HAP-1 (cell line): ENCODE measurements around the gene SCPEP1.
A peak's percentile ranks its signal among the peaks of the same experiment; 100 is the strongest.
"Not testable (repeated sequence)": the region's sequence is repeated elsewhere in the genome, so short reads cannot be mapped to it uniquely, and the experiment has no call there.

Source experiments
- DNase-seq, 2 experiments: peaks; one replicate each; pipeline ENCODE4 v3.0.0-alpha.2; 2016 to 2020; ENCODE audit warnings: low spot score in 2 of 2
- H3K27me3 ChIP-seq: fragments of 250-450 bp; sonication (Bioruptor Pico); 2 replicates; pipeline ENCODE4 v1.5.1; 2020; ENCODE audit warnings: low read depth, mild to moderate bottlenecking, moderate library complexity
- H3K36me3 ChIP-seq: fragments of 250-450 bp; sonication (Bioruptor Pico); replicated peaks from 2 replicates; pipeline ENCODE4 v1.5.1; 2020; ENCODE audit warnings: mild to moderate bottlenecking
- H3K4me1 ChIP-seq: fragments of 250-450 bp; sonication (Bioruptor Pico); 2 replicates; pipeline ENCODE4 v1.5.1; 2020; ENCODE audit warnings: mild to moderate bottlenecking
- H3K4me3 ChIP-seq: fragments of 250-450 bp; sonication (Bioruptor Pico); 2 replicates; pipeline ENCODE4 v1.5.1; 2020; ENCODE audit warnings: mild to moderate bottlenecking, moderate library complexity
- H3K9me3 ChIP-seq: fragments of 250-450 bp; sonication (Bioruptor Pico); 2 replicates; pipeline ENCODE4 v1.5.1; 2020; ENCODE audit warnings: mild to moderate bottlenecking, moderate library complexity
- in situ Hi-C: fragments of 300-500 bp; cut with MboI; formaldehyde crosslinking; loops from 3 replicates; pipeline ENCODE4 v1.14.3; 2020; ENCODE audit warnings: low sequenced_read_pairs, inconsistent platforms, mixed read lengths

SCPEP1 gene, protein sequence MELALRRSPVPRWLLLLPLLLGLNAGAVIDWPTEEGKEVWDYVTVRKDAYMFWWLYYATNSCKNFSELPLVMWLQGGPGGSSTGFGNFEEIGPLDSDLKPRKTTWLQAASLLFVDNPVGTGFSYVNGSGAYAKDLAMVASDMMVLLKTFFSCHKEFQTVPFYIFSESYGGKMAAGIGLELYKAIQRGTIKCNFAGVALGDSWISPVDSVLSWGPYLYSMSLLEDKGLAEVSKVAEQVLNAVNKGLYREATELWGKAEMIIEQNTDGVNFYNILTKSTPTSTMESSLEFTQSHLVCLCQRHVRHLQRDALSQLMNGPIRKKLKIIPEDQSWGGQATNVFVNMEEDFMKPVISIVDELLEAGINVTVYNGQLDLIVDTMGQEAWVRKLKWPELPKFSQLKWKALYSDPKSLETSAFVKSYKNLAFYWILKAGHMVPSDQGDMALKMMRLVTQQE

GRCh38 chr17:56977673-56978395 lies at the start of gene SCPEP1:
SCPEP1 (plus strand) TSS chr17:56978131; CDS start chr17:56978160, 29 bp downstream.
- Histone ChIP-seq H3K4me3 (peak within 1 kb of the TSS; percentile 41), H3K9me3 (no peaks in the 10 kb centered on the region), H3K4me1 (no peaks in the 10 kb centered on the region), H3K27me3 (no peaks in the 10 kb centered on the region), H3K36me3 (no peaks in the 10 kb centered on the region)
- peak; percentile 80 to 87 for DNase-seq
- in situ Hi-C loops, result no loop called here

- Histone ChIP-seq H3K4me1 (peaks cover 17% of the 10 kb centered on the region), H3K27me3 (no peaks in the 10 kb centered on the region), H3K4me3 (no peak overlapping the region), H3K36me3 (no peaks in the 10 kb centered on the region), H3K9me3 (peaks cover 21% of the 10 kb centered on the region)
- DNase-seq, result no peak
- in situ Hi-C loops, result loop anchor here (25.0 kb wide), 1 partner anchor 341 kb away; the partner anchor contains the start of gene NOG
These were observed 49.3 kb upstream of the SCPEP1 start for GRCh38 chr17:56928586-56928985.

DNA sequence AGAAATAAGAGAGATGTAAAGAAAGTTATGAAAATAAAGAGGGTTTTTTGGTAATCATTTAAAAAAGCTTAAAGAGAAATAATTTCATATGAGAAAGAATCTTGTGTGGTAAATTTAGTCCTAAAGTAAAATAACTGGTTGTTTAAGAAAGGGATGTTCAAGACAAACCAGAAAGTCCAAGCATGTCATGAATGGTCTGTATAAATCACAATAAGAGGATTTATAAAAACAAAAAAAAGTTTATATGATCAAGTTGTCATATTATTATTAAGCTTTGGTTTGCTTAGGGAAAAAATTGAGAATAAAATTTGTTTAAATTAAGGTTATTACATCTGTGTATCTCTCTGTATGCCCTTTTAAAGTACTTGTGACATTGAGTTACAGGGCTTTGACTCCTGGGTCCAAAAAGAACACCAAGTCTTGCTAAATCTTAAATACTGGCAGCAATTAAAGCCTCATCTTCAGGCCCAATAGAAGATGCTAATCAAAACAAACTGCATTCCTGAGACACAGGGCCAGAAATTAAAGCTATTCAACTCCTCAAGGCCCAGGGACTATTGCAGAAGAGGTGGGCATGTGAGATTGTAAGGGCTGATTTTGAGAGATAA lies 48.5 kb upstream of the SCPEP1 start:
- Histone ChIP-seq H3K9me3 (peaks cover 21% of the 10 kb centered on the region), H3K36me3 (peaks cover 6% of the 10 kb centered on the region), H3K4me3 (no peak overlapping the region), H3K27me3 (no peaks in the 10 kb centered on the region), H3K4me1 (peaks cover 17% of the 10 kb centered on the region)
- in situ Hi-C loops, result loop anchor here (25.0 kb wide), 1 partner anchor 342 kb away; the partner anchor contains the start of gene NOG
- no peak for DNase-seq

DNA sequence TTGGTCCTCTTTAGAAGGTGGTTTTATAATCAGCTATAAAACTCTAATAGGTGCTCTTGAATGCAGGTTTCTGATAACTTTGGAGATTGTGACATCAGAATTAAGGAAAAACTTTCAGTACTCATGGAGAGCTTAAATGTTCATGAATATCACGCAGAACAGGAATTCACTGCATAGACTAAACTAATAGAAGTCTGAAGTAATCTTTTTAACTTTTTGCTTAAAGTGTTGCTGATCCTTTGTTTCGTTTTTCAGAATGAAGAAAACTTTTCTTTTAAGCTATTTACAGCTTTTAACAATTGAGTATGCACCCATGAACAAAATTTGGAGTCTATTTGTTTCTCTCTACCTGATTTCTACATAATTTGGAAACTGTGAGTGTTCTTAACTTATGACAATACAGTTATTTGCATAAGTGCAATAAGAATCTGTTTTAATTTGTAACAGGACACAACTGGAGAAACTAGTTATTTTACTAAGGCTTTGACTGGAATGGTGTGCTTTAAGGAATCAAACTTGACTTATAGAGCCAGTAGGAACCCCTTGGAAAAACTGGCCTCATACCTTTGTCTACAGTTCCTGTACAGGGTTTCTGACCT lies 47.1 kb upstream of the SCPEP1 start:
- in situ Hi-C loops, result loop anchor here (25.0 kb wide), 1 partner anchor 344 kb away; the partner anchor contains the start of gene NOG

GRCh38 chr17:56933151-56933745 lies 44.7 kb upstream of the SCPEP1 start:
- no peaks in the 10 kb centered on the region; the same call in 1 of the 2 replicates for H3K4me1 ChIP-seq
- in situ Hi-C loops, result loop anchor here (25.0 kb wide), 1 partner anchor 346 kb away; the partner anchor contains the start of gene NOG
- no peaks in the 10 kb centered on the region for H3K27me3 ChIP-seq
- H3K4me3 ChIP-seq, result no peak overlapping the region
- H3K9me3 ChIP-seq, result peaks cover 14% of the 10 kb centered on the region
- H3K36me3 ChIP-seq, result peaks cover 23% of the 10 kb centered on the region
- no peak for DNase-seq

More for the DNA sequence above, 47.1 kb upstream of the SCPEP1 start:
- H3K27me3 ChIP-seq, result no peaks in the 10 kb centered on the region
- H3K36me3 ChIP-seq, result peaks cover 7% of the 10 kb centered on the region
- no peak for DNase-seq
- H3K9me3 ChIP-seq, result peaks cover 21% of the 10 kb centered on the region
- H3K4me3 ChIP-seq, result no peak overlapping the region
- H3K4me1 ChIP-seq, result peaks cover 17% of the 10 kb centered on the region

GRCh38 chr17:56933868-56934267 lies 44.1 kb upstream of the SCPEP1 start:
- peaks cover 10% of the 10 kb centered on the region for H3K9me3 ChIP-seq
- in situ Hi-C loops, result loop anchor here (25.0 kb wide), 1 partner anchor 347 kb away; the partner anchor contains the start of gene NOG
- H3K4me1 ChIP-seq, result no peaks in the 10 kb centered on the region; the same call in 1 of the 2 replicates
- H3K4me3 ChIP-seq, result no peak overlapping the region
- no peak for DNase-seq
- peaks cover 25% of the 10 kb centered on the region for H3K36me3 ChIP-seq
- no peaks in the 10 kb centered on the region for H3K27me3 ChIP-seq

- Histone ChIP-seq H3K9me3 (peaks cover 7% of the 10 kb centered on the region), H3K4me3 (no peak overlapping the region), H3K27me3 (no peaks in the 10 kb centered on the region), H3K36me3 (peaks cover 25% of the 10 kb centered on the region), H3K4me1 (no peaks in the 10 kb centered on the region; the same call in 1 of the 2 replicates)
- in situ Hi-C loops, result loop anchor here (25.0 kb wide), 1 partner anchor 347 kb away; the partner anchor contains the start of gene NOG
- DNase-seq, result no peak
These were observed 43.7 kb upstream of the SCPEP1 start for GRCh38 chr17:56934280-56934679.

DNA sequence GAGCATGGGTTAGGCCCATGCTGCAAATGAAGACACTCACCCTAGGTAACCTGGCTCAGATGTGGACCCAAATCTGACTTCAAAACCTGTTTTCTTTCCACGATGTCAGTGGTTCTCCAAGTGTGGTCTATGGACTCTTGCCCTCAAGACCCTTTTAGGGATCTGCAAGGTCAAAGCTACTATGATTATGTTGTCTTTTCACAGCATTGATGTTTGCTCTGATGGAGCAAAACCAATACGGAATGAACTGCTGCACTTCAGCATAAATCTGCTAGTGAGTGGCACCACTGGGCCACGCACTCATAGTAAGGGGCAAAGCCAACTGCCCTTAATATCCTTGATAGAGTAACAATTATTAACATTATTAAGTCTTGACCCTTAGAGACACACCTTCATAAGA lies 42.5 kb upstream of the SCPEP1 start:
- Histone ChIP-seq H3K4me3 (no peak overlapping the region), H3K4me1 (no peaks in the 10 kb centered on the region; the same call in 1 of the 2 replicates), H3K9me3 (peaks cover 1% of the 10 kb centered on the region; the same call in 1 of the 2 replicates), H3K36me3 (peaks cover 25% of the 10 kb centered on the region), H3K27me3 (no peaks in the 10 kb centered on the region)
- in situ Hi-C loops, result loop anchor here (25.0 kb wide), 1 partner anchor 348 kb away; the partner anchor contains the start of gene NOG
- no peak for DNase-seq

DNA sequence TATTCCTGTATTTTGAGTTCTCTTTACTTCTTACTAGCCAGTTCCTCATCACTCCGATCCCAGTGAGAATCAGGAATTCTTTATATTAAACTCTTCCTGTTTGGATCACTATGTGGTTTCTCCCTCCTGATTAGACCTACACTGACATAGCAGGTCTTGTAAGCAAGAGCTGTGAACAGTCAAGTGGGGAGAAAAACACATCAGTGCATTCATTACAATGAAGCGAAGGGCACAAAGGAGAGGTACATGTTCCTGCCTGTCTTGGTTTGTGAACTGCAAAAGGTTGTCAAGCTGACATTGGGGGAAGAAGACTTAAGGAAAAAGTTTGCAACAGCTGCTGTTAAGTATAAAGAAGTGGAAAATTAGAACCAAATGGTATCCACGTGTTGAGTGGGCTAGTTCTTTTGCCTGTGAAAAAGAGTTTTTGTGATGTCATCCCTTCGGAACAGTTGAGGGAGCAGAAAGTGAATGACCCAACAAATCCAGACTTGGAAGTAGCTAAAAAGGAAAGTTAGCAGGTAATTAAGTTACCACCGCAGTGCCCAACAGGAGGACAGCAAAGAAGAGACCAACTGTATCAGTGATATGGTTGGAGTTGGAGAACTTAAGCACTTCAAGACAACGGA lies 41.1 kb upstream of the SCPEP1 start:
- no peak overlapping the region for H3K4me3 ChIP-seq
- no peaks in the 10 kb centered on the region for H3K27me3 ChIP-seq
- in situ Hi-C loops, result loop anchor here (25.0 kb wide), 1 partner anchor 350 kb away; the partner anchor contains the start of gene NOG
- H3K36me3 ChIP-seq, result peaks cover 31% of the 10 kb centered on the region
- no peaks in the 10 kb centered on the region; the same call in 1 of the 2 replicates for H3K4me1 ChIP-seq
- DNase-seq, result no peak
- H3K9me3 ChIP-seq, result no peaks in the 10 kb centered on the region

DNA sequence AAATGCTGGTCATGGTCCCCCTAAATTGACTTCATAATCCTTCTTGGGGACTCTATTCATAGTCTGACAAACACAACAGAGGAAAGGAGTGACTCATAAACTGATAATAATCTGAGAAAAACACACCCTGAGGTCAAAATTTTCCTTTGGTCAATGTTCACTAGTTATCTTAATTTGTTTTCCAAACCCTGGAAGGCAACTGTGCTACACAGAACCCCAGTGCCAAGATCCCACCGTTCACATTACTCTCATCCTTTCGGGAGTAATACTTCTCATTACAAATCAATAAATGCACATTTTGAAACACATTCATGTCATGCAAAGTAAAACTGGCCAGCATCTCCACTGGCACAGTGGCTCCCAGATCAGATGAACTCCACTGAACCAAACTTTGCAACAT lies 40.2 kb upstream of the SCPEP1 start:
- in situ Hi-C loops, result loop anchor here (25.0 kb wide), 1 partner anchor 350 kb away; the partner anchor contains the start of gene NOG
- H3K4me1 ChIP-seq, result no peaks in the 10 kb centered on the region; the same call in 1 of the 2 replicates
- H3K4me3 ChIP-seq, result no peak overlapping the region
- DNase-seq, result no peak
- H3K27me3 ChIP-seq, result no peaks in the 10 kb centered on the region
- no peaks in the 10 kb centered on the region for H3K9me3 ChIP-seq
- peaks cover 32% of the 10 kb centered on the region for H3K36me3 ChIP-seq

GRCh38 chr17:56938206-56938605 lies 39.7 kb upstream of the SCPEP1 start:
- not testable (repeated sequence) for H3K4me1 ChIP-seq, DNase-seq, H3K27me3 ChIP-seq, H3K9me3 ChIP-seq, H3K4me3 ChIP-seq
- in situ Hi-C loops, result loop anchor here (25.0 kb wide), 1 partner anchor 351 kb away; the partner anchor contains the start of gene NOG
- peaks cover 35% of the 10 kb centered on the region for H3K36me3 ChIP-seq

GRCh38 chr17:56939869-56940484 lies 38.0 kb upstream of the SCPEP1 start:
- Histone ChIP-seq H3K27me3 (no peaks in the 10 kb centered on the region), H3K36me3 (peaks cover 43% of the 10 kb centered on the region), H3K4me1 (no peaks in the 10 kb centered on the region; the same call in 1 of the 2 replicates), H3K9me3 (no peaks in the 10 kb centered on the region), H3K4me3 (no peak overlapping the region)
- in situ Hi-C loops, result loop anchor here (5.0 to 25.0 kb wide), 2 partner anchors 123 to 353 kb away; partner anchors contain the start of gene NOG
- peak in 1 of 2 experiments; percentile 51 for DNase-seq
